Panc1 (cell line): Measurements from ENCODE around the gene UNC93A.

ENCODE experiments used
- SIN3A ChIP-seq: IDR thresholded peaks from 2 replicates; pipeline ENCODE4 v1.6.1; 2012; ENCODE audit warnings: low read depth, mild to moderate bottlenecking, low read length, moderate library complexity, borderline replicate concordance; ENCODE audit not compliant: insufficient read depth
- TF ChIP-seq, protein P1 (sequence below): fragments of 450-650 bp; IDR thresholded peaks from 2 replicates; pipeline ENCODE4 v1.5.1; 2017; ENCODE audit warnings: mild to moderate bottlenecking

DNA sequence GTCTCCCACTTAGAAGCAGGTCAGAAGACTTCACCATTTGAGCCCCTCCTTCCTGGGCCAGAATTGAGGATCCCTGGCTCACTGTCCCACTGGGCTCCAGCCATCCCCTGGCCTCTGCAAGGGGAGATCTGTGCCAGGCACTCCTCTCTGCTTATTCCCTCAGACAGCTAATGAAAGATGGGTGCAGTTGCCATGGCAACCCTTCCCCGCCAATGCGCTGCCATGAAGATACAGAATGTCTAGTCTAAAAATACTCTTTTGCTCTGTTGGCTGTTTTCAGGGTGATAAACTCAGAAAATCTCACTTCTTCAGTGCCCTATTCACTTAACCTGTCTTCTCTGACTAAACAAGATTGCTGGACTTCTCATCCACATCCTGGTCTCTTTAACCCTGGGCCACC, 20.2 kb downstream of the UNC93A start:
- TF ChIP-seq, protein P1, sequence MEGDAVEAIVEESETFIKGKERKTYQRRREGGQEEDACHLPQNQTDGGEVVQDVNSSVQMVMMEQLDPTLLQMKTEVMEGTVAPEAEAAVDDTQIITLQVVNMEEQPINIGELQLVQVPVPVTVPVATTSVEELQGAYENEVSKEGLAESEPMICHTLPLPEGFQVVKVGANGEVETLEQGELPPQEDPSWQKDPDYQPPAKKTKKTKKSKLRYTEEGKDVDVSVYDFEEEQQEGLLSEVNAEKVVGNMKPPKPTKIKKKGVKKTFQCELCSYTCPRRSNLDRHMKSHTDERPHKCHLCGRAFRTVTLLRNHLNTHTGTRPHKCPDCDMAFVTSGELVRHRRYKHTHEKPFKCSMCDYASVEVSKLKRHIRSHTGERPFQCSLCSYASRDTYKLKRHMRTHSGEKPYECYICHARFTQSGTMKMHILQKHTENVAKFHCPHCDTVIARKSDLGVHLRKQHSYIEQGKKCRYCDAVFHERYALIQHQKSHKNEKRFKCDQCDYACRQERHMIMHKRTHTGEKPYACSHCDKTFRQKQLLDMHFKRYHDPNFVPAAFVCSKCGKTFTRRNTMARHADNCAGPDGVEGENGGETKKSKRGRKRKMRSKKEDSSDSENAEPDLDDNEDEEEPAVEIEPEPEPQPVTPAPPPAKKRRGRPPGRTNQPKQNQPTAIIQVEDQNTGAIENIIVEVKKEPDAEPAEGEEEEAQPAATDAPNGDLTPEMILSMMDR: no peak
- TF ChIP-seq SIN3A: no peak
